Measurements from ENCODE around the gene CRTC3. TPM values are rescaled to one million over a fixed set of nuclear protein-coding genes. Genes with fewer than 3 reads are reported as not detected.

The CRTC3 gene
- total and polyA plus RNA-seq, 2 of the 13 experiments (the other 11 are each of a cell fraction or from before 2014, with no cell fraction given) = 8.4 to 11.8 TPM

- TF ChIP-seq, protein P1, sequence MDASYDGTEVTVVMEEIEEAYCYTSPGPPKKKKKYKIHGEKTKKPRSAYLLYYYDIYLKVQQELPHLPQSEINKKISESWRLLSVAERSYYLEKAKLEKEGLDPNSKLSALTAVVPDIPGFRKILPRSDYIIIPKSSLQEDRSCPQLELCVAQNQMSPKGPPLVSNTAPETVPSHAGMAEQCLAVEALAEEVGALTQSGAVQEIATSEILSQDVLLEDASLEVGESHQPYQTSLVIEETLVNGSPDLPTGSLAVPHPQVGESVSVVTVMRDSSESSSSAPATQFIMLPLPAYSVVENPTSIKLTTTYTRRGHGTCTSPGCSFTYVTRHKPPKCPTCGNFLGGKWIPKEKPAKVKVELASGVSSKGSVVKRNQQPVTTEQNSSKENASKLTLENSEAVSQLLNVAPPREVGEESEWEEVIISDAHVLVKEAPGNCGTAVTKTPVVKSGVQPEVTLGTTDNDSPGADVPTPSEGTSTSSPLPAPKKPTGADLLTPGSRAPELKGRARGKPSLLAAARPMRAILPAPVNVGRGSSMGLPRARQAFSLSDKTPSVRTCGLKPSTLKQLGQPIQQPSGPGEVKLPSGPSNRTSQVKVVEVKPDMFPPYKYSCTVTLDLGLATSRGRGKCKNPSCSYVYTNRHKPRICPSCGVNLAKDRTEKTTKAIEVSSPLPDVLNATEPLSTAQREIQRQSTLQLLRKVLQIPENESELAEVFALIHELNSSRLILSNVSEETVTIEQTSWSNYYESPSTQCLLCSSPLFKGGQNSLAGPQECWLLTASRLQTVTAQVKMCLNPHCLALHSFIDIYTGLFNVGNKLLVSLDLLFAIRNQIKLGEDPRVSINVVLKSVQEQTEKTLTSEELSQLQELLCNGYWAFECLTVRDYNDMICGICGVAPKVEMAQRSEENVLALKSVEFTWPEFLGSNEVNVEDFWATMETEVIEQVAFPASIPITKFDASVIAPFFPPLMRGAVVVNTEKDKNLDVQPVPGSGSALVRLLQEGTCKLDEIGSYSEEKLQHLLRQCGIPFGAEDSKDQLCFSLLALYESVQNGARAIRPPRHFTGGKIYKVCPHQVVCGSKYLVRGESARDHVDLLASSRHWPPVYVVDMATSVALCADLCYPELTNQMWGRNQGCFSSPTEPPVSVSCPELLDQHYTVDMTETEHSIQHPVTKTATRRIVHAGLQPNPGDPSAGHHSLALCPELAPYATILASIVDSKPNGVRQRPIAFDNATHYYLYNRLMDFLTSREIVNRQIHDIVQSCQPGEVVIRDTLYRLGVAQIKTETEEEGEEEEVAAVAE (CRISPR knock-in tag; IDR thresholded peaks at IDR 0.05; ENCODE audit: borderline replicate concordance) = peak; percentile 78; the same call in 1 of the 2 replicates
- peak; percentile 93; the same call in 1 of the 2 replicates for TF ChIP-seq REPIN1 (CRISPR knock-in tag; IDR thresholded peaks at IDR 0.05; ENCODE audit: borderline replicate concordance, low read depth)
- no peak for TF ChIP-seq NAIF1 (CRISPR knock-in tag; IDR thresholded peaks at IDR 0.05; ENCODE audit: borderline replicate concordance)
- no peak for TF ChIP-seq ZNF230 (CRISPR knock-in tag; IDR thresholded peaks at IDR 0.05)
- TF ChIP-seq FOXP4 (CRISPR knock-in tag; IDR thresholded peaks at IDR 0.05) = peak; percentile 99
- peak; percentile 90; the same call in 1 of the 2 replicates for TF ChIP-seq ZNF362 (CRISPR knock-in tag; IDR thresholded peaks at IDR 0.05; ENCODE audit: borderline replicate concordance)
- TF ChIP-seq, protein P2, sequence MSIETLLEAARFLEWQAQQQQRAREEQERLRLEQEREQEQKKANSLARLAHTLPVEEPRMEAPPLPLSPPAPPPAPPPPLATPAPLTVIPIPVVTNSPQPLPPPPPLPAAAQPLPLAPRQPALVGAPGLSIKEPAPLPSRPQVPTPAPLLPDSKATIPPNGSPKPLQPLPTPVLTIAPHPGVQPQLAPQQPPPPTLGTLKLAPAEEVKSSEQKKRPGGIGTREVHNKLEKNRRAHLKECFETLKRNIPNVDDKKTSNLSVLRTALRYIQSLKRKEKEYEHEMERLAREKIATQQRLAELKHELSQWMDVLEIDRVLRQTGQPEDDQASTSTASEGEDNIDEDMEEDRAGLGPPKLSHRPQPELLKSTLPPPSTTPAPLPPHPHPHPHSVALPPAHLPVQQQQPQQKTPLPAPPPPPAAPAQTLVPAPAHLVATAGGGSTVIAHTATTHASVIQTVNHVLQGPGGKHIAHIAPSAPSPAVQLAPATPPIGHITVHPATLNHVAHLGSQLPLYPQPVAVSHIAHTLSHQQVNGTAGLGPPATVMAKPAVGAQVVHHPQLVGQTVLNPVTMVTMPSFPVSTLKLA (IDR thresholded peaks at IDR 0.05) = peak; percentile 56
- peak; percentile 68; the same call in 1 of the 3 replicates for TF ChIP-seq MXI1 (IDR thresholded peaks at IDR 0.05; ENCODE audit: borderline replicate concordance, low read depth, low read length)
- TF ChIP-seq, protein P3, sequence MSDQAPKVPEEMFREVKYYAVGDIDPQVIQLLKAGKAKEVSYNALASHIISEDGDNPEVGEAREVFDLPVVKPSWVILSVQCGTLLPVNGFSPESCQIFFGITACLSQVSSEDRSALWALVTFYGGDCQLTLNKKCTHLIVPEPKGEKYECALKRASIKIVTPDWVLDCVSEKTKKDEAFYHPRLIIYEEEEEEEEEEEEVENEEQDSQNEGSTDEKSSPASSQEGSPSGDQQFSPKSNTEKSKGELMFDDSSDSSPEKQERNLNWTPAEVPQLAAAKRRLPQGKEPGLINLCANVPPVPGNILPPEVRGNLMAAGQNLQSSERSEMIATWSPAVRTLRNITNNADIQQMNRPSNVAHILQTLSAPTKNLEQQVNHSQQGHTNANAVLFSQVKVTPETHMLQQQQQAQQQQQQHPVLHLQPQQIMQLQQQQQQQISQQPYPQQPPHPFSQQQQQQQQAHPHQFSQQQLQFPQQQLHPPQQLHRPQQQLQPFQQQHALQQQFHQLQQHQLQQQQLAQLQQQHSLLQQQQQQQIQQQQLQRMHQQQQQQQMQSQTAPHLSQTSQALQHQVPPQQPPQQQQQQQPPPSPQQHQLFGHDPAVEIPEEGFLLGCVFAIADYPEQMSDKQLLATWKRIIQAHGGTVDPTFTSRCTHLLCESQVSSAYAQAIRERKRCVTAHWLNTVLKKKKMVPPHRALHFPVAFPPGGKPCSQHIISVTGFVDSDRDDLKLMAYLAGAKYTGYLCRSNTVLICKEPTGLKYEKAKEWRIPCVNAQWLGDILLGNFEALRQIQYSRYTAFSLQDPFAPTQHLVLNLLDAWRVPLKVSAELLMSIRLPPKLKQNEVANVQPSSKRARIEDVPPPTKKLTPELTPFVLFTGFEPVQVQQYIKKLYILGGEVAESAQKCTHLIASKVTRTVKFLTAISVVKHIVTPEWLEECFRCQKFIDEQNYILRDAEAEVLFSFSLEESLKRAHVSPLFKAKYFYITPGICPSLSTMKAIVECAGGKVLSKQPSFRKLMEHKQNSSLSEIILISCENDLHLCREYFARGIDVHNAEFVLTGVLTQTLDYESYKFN (CRISPR knock-in tag; conservative IDR thresholded peaks at IDR 0.05) = peak; percentile 98
- TF ChIP-seq ZNF224 (CRISPR knock-in tag; IDR thresholded peaks at IDR 0.05) = no peak
- TF ChIP-seq THYN1 (CRISPR knock-in tag; IDR thresholded peaks at IDR 0.05; ENCODE audit: borderline replicate concordance, low read depth) = no peak
- TF ChIP-seq SIN3A (IDR thresholded peaks at IDR 0.05; ENCODE audit: borderline replicate concordance, low read depth, low read length) = no peak
- TF ChIP-seq MEIS1 (CRISPR knock-in tag; IDR thresholded peaks at IDR 0.05; ENCODE audit: borderline replicate concordance) = peak; percentile 93; the same call in 1 of the 2 replicates
- peak; percentile 40; the same call in 1 of the 2 replicates for TF ChIP-seq ZFP36L1 (CRISPR knock-in tag; IDR thresholded peaks at IDR 0.05)
- TF ChIP-seq MAF1 (CRISPR knock-in tag; IDR thresholded peaks at IDR 0.05; ENCODE audit: borderline replicate concordance) = no peak
- peak; percentile 80; the same call in 1 of the 2 replicates for TF ChIP-seq ZBTB7A (CRISPR knock-in tag; IDR thresholded peaks at IDR 0.05)
These were observed 39.8 kb upstream of the CRTC3 start (continued) for GRCh38 chr15:90489944-90490343.
